HCT116 (cell line): ENCODE results near the gene TBX15. TPM values are rescaled to one million over a fixed set of nuclear protein-coding genes. Genes with fewer than 3 reads are reported as not detected.

Source experiments
- ATAC-seq: fragments of 200-7000 bp; cut with Tn5 transposase; 2 replicates; pipeline ENCODE4 v1.9.1; 2020; ENCODE audit warnings: mild to moderate bottlenecking, moderate library complexity
- BruUV-seq: library from RNA; stranded (reverse); fragments of 400-500 nt; replicated peaks from 2 replicates; lab custom pipeline; 2021; lab: Mats Ljungman, UMichigan
- CTCF ChIA-PET: fragments of 300-600 bp; sonication (Branson Sonifier 250); formaldehyde crosslinking; loops from one replicate; lab custom pipeline; 2021; ENCODE audit warnings: antibody characterized with exemption; lab: Charles Lee
- POLR2A ChIA-PET: fragments of 300-600, 350-600 bp; sonication (Branson Sonifier 250); formaldehyde crosslinking; loops from one replicate; lab custom pipeline; 2021; ENCODE audit warnings: antibody characterized with exemption; lab: Charles Lee
- RAD21 ChIA-PET, 2 experiments: fragments of 300-600 bp; sonication (Branson Sonifier 250); formaldehyde crosslinking; loops; one replicate each; lab custom pipeline; 2023; ENCODE audit warnings: low total read pairs in 2 of 2; ENCODE audit not compliant: uncharacterized antibody in 2 of 2, unreplicated experiment in 2 of 2, low non-redundant PET in 1 of 2; lab: Charles Lee
- DNase-seq: peaks from one replicate; pipeline ENCODE4 v3.0.0-alpha.2; 2010; ENCODE audit warnings: low read depth, low spot score
- H2AFZ ChIP-seq: fragments of 200-600 bp; shearing (Covaris generic), sonication (generic); 2 replicates; pipeline ENCODE4 v1.6.1; 2017; ENCODE audit warnings: low read depth, mixed run types, mixed read lengths, antibody characterized with exemption, low read length; ENCODE audit not compliant: poor library complexity, severe bottlenecking
- H3K27ac ChIP-seq: 2 replicates; pipeline ENCODE4 v1.5.1; 2012; ENCODE audit warnings: low read depth, low read length
- H3K27me3 ChIP-seq: fragments of 200-600 bp; sonication (generic); 2 replicates; pipeline ENCODE4 v1.6.1; 2016; ENCODE audit warnings: mixed run types, low read length, mixed read lengths; ENCODE audit not compliant: insufficient read depth
- H3K36me3 ChIP-seq, 2 experiments: fragments of 200-500 bp in 1 of 2; fragments of 200-600 bp in 1 of 2; sonication (Bioruptor generic) in 1 of 2; sonication (generic) in 1 of 2; 2 replicates each; pipeline versions ENCODE4 v1.5.1 to v1.6.1; 2014 to 2016; ENCODE audit warnings: low read length in 2 of 2, inconsistent platforms in 1 of 2, mixed read lengths in 1 of 2, mixed run types in 1 of 2; ENCODE audit not compliant: insufficient read depth in 2 of 2, control insufficient read depth in 1 of 2
- H3K4me1 ChIP-seq, 2 experiments: fragments of 200-600 bp in 1 of 2; sonication (generic) in 1 of 2; 2 replicates each; pipeline versions ENCODE4 v1.5.1 to v1.6.1; 2012 to 2017; ENCODE audit warnings: low read length in 2 of 2, inconsistent platforms in 1 of 2, mild to moderate bottlenecking in 1 of 2, mixed read lengths in 1 of 2, mixed run types in 1 of 2, moderate library complexity in 1 of 2; ENCODE audit not compliant: insufficient read depth in 2 of 2, control insufficient read depth in 1 of 2
- H3K4me2 ChIP-seq: fragments of 200-600 bp; sonication (generic); 2 replicates; pipeline ENCODE4 v1.6.1; 2017; ENCODE audit warnings: mixed run types, low read length, mixed read lengths
- H3K4me3 ChIP-seq, 2 experiments: fragments of 200-600 bp in 1 of 2; sonication (generic) in 1 of 2; replicated peaks in 1 of 2; 2 replicates each; pipeline ENCODE4 v1.5.1; 2011 to 2016; ENCODE audit warnings: low read length in 2 of 2, control low read depth in 1 of 2, low read depth in 1 of 2, mild to moderate bottlenecking in 1 of 2, mixed read lengths in 1 of 2, mixed run types in 1 of 2
- H3K79me2 ChIP-seq: fragments of 200-600 bp; sonication (generic); 2 replicates; pipeline ENCODE4 v1.6.1; 2017; ENCODE audit warnings: mild to moderate bottlenecking, mixed run types, low read length, moderate library complexity, mixed read lengths; ENCODE audit not compliant: insufficient read depth
- H3K9ac ChIP-seq: fragments of 200-600 bp; sonication (generic); 2 replicates; pipeline ENCODE4 v1.6.1; 2016; ENCODE audit warnings: low read length, mixed read lengths
- H3K9me2 ChIP-seq: fragments of 200-600 bp; sonication (generic), shearing (Covaris generic); 2 replicates; pipeline ENCODE4 v1.6.1; 2017; ENCODE audit warnings: mixed run types, mild to moderate bottlenecking, moderate library complexity; ENCODE audit not compliant: insufficient read depth
- H3K9me3 ChIP-seq, 2 experiments: fragments of 200-500 bp in 1 of 2; fragments of 200-600 bp in 1 of 2; sonication (Bioruptor generic) in 1 of 2; sonication (generic) in 1 of 2; 2 replicates each; pipeline ENCODE4 v1.6.1; 2014 to 2017; ENCODE audit warnings: low read length in 2 of 2, mixed read lengths in 2 of 2, inconsistent platforms in 1 of 2, low read depth in 1 of 2, mild to moderate bottlenecking in 1 of 2, mixed run types in 1 of 2, moderate library complexity in 1 of 2; ENCODE audit not compliant: control insufficient read depth in 1 of 2, insufficient read depth in 1 of 2
- H4K20me1 ChIP-seq: fragments of 200-600 bp; sonication (generic), shearing (Covaris generic); 2 replicates; pipeline ENCODE4 v1.6.1; 2017; ENCODE audit warnings: mixed run types, mild to moderate bottlenecking, moderate library complexity; ENCODE audit not compliant: insufficient read depth
- ATF3 ChIP-seq: IDR thresholded peaks from 2 replicates; pipeline ENCODE4 v1.6.1; 2012
- CBX3 ChIP-seq: IDR thresholded peaks from 2 replicates; pipeline ENCODE4 v1.6.1; 2012; ENCODE audit warnings: low read depth
- CTCF ChIP-seq, 3 experiments: fragments of 200-600 bp in 1 of 3; sonication (generic) in 1 of 3; IDR thresholded peaks in 2 of 3; conservative IDR thresholded peaks in 1 of 3; 2 replicates each; pipeline ENCODE4 v1.5.1; 2012 to 2017; ENCODE audit warnings: low read depth in 2 of 3, low read length in 2 of 3, antibody characterized with exemption in 1 of 3, borderline replicate concordance in 1 of 3, control low read depth in 1 of 3, mild to moderate bottlenecking in 1 of 3, mixed read lengths in 1 of 3, mixed run types in 1 of 3, moderate library complexity in 1 of 3; ENCODE audit not compliant: insufficient read depth in 1 of 3
- EGR1 ChIP-seq: IDR thresholded peaks from 2 replicates; pipeline ENCODE4 v1.6.1; 2012; ENCODE audit warnings: low read depth
- ELF1 ChIP-seq: IDR thresholded peaks from 2 replicates; pipeline ENCODE4 v1.6.1; 2012; ENCODE audit warnings: low read depth, borderline replicate concordance
- EZH2 ChIP-seq: fragments of 200-600 bp; sonication (generic); IDR thresholded peaks from 2 replicates; pipeline ENCODE4 v1.6.1; 2017; ENCODE audit warnings: antibody characterized with exemption, mixed run types
- FOSL1 ChIP-seq: IDR thresholded peaks from 2 replicates; pipeline ENCODE4 v1.6.1; 2012; ENCODE audit warnings: low read depth
- JUND ChIP-seq: IDR thresholded peaks from 2 replicates; pipeline ENCODE4 v1.6.1; 2012
- MAX ChIP-seq: IDR thresholded peaks from 2 replicates; pipeline ENCODE4 v1.6.1; 2012
- POLR2A ChIP-seq: IDR thresholded peaks from 2 replicates; pipeline ENCODE4 v1.7.0; 2011; ENCODE audit warnings: borderline replicate concordance; ENCODE audit not compliant: insufficient read depth, insufficient read length; ENCODE audit errors: extremely low read depth
- POLR2AphosphoS5 ChIP-seq: IDR thresholded peaks from 2 replicates; pipeline ENCODE4 v1.6.1; 2011; ENCODE audit warnings: mild to moderate bottlenecking, low read depth, low read length, moderate library complexity
- RAD21 ChIP-seq: IDR thresholded peaks from 2 replicates; pipeline ENCODE4 v1.6.1; 2012; ENCODE audit warnings: low read depth, mild to moderate bottlenecking
- REST ChIP-seq: IDR thresholded peaks from 2 replicates; pipeline ENCODE4 v1.6.1; 2012; ENCODE audit warnings: low read depth
- SIN3A ChIP-seq: IDR thresholded peaks from 2 replicates; pipeline ENCODE4 v1.6.1; 2012; ENCODE audit warnings: low read depth
- SP1 ChIP-seq: IDR thresholded peaks from 2 replicates; pipeline ENCODE4 v1.6.1; 2012; ENCODE audit warnings: low read depth
- SRF ChIP-seq: IDR thresholded peaks from 2 replicates; pipeline ENCODE4 v1.6.1; 2012; ENCODE audit warnings: low read depth
- TCF7L2 ChIP-seq: IDR thresholded peaks from 2 replicates; pipeline ENCODE4 v1.7.0; 2011; ENCODE audit warnings: borderline replicate concordance, inconsistent platforms; ENCODE audit not compliant: insufficient read depth, insufficient read length; ENCODE audit errors: extremely low read depth
- YY1 ChIP-seq: IDR thresholded peaks from 2 replicates; pipeline ENCODE4 v1.6.1; 2011; ENCODE audit warnings: low read length, low read depth, moderate library complexity, mild to moderate bottlenecking; ENCODE audit not compliant: insufficient replicate concordance; ENCODE audit errors: extremely low read depth
- ZFX ChIP-seq: fragments of 450-650 bp; IDR thresholded peaks from 2 replicates; pipeline ENCODE4 v1.6.1; 2017
- ZNF274 ChIP-seq: fragments of 200-500 bp; sonication (Bioruptor generic); IDR thresholded peaks from 2 replicates; pipeline ENCODE4 v1.6.1; 2014; ENCODE audit warnings: mild to moderate bottlenecking, low read depth, low read length, inconsistent platforms
- intact Hi-C: fragments of 100-400 bp; cut with micrococcal nuclease; formaldehyde crosslinking; loops from 2 replicates; pipeline ENCODE4 v1.10.0; 2022
- total RNA-seq: library from RNA; stranded (reverse); gene quantifications from one replicate; pipeline ENCODE4 v1.2.1, GENCODE V29; 2021; ENCODE audit not compliant: unreplicated experiment

Gene TBX15
- total RNA-seq, 1 experiment from 2014 or later: not detected

GRCh38 chr1:118960026-118960561 lies 28.0 kb downstream of the TBX15 start:
- H3K9me3 ChIP-seq: no peaks in the 10 kb centered on the region
- intact Hi-C loops: no loop called here
- BruUV-seq: no TSS peak
- no peaks in the 10 kb centered on the region for H3K27me3 ChIP-seq
- H2AFZ ChIP-seq: no peak overlapping the region
- H3K9ac ChIP-seq: no peak overlapping the region
- ChIA-PET CTCF (interaction anchor here (1.6 kb wide), 1 partner anchor 48 kb away, joined by 3 read pairs; no protein-coding TSS in a partner anchor), POLR2A (no interaction called here), RAD21 (no interaction called here)
- no peaks in the 10 kb centered on the region for H3K36me3 ChIP-seq
- no peaks in the 10 kb centered on the region for H3K79me2 ChIP-seq
- no peak overlapping the region for H3K27ac ChIP-seq
- no peak for DNase-seq
- H3K9me2 ChIP-seq: no peaks in the 10 kb centered on the region
- H3K4me2 ChIP-seq: no peak overlapping the region
- H4K20me1 ChIP-seq: no peaks in the 10 kb centered on the region
- H3K4me1 ChIP-seq: no peaks in the 10 kb centered on the region
- H3K4me3 ChIP-seq: no peak overlapping the region
- ATAC-seq: no peak
- TF ChIP-seq JUND (no peak), REST (no peak), FOSL1 (no peak), MAX (no peak), RAD21 (no peak), YY1 (no peak), ELF1 (no peak), ZFX (no peak), SRF (no peak), EGR1 (no peak), POLR2A (no peak), SIN3A (no peak), CBX3 (no peak), ZNF274 (no peak), EZH2 (no peak), SP1 (no peak), ATF3 (no peak), CTCF (IDR thresholded peaks at IDR 0.05 in 2 of 3, conservative IDR thresholded peaks at IDR 0.05 in 1 of 3; ENCODE audit: borderline replicate concordance in 1 of 3, insufficient read depth in 1 of 3, low read depth in 2 of 3, low read length in 2 of 3) (no peak), POLR2AphosphoS5 (no peak), TCF7L2 (no peak)
